ENCODE results near the gene BRSK2.

Gene BRSK2

DNA sequence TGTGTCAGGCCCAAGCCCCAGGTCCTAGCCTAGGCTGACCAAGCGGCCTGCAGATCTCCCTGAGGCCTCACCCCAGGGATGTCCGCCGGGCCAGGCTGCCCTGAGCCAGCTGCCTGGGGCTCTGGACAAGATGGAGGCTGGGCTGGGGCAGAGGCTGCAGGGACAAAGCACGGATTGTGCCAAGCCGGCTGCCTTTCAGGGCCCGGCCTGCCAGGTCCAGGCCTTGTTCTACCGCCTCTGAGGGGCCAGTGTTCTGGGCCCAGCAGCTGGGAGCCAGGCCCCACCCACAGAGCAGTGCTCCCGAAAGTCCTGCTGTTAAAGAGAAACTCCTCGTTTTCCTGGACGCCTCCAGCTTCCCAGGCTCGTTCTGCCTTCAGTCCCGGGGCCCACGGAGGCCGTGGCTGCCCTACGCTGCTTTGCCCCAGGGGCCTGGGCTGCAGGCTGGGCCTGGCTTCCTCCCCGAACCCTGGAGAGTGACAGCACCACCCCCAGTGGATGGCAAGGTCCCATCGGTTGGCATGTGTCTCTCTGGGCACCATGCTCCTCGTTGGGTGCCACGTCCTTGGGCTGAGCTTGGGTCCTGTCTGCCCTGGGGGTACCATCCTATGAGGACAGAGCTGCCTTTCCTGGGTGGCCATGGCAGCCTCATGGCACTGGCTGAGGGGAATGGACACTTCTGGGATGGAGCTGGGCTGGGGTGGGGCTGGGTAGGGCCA lies 7.6 kb downstream of the BRSK2 start:
- no peak for DNase-seq (ENCODE audit: low spot score)

DNA sequence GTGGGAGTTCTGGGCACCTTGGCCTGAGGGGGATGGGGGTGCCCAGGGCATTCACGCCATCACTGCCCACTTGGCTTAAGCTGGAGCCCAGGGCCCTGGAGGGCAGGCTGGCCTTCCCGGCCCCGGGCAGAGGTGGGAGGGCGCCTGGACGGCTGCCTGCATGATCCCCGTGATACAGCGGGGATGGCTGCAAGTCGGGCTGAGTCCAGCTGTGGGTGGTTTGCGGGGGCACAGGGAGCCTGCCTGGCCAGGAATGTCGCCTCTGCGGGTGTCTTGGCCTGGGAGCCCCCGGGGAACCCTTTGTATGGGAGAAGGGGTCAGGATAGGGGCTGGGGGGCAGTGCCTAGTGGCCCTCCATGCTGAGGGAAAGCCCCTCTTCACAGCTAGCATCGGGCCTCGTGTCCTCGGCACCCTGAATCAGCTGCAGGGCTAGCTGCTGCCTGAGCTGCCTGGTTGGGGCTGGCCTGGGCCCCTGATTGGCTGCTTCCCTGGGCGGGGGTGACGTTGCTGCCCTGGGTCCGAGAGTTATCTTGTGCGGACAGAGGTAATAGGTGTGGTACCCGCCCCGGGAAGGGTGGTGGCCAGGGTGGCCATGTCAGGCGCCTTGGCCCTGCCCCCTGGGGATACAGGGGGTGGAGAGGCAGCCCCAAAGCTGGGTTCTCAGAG lies 8.3 kb downstream of the BRSK2 start:
- DNase-seq (ENCODE audit: low spot score), result no peak

DNA sequence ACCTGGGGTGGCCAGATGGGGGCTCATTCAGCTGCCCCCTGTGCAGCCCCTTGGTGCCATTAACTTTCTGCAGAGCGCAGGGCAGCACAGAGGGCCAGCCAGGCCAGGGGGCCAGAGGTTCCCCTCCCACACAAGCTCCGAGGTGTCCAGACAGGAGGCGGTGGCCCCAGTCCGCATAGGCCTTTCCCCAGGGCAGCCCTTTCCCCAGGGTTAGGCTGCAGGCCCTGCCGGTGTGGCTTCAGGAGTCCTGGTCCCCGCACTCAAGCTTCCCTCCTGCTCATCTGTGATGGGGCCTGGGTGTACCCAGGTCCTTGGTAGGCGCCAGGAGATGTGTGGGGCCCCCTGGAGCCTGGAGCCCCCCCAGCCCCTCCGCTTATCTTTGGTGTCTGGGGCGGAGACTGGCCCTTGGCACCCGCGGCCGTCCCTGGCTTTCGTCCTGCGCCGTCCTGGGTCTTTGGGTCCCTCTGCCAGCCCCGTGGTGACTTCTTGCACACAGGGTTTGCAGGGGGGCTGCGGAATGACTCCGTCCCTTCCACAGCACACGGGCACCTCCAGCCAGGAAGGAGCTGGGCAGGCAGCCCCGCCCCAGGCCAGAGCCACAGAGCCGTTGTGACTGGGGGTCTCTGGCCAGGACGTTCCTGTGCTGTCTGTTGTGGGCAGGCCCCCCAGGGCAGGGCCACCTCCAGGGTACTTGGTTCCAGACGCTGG lies 8.9 kb downstream of the BRSK2 start:
- DNase-seq (ENCODE audit: low spot score), result no peak

DNA sequence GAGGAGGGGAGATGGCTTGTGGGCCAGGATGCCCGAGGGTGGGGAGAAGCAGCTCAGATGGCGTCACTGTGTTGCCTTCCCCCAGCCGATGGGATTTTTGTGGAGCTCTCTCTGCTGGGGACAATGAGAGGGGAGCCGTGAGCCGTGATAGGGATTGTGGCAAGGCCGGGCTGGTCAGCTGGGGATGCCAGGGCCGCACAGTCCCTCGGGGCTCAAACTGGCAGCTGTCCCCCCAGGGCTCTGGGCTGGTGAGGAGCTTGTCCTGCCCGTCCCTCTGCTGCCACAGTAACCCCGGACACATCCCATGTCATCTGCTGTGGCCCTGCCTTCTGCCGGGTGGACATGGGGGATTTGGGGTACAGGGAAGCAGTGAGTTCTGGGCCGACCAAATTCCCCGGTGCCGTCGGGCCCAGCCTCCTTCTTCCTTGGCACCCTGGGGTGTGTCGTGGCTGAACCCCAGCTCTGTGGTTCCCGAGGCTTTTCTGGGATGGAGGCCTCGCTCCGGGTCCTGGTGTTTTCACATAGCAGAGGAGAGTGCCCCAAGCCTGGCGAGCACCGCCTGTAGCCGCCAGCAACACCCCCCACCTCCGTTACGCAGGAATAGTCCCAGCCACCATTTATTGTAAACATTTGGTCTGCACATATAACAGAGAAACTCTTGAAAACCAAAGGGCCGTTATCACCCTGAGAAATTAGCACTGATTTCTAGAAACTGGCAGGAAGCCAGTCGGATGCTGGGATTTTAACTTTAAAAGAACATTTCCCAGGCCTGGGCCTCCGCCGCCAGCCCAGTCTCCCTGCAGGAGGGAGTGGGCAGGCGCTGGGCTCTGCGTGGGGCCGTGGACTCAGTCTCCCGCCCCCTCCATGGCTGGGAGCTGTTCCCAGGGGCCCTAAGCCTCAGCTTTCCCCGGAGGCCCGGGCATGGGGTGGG lies 9.9 kb downstream of the BRSK2 start:
- no peak for DNase-seq (ENCODE audit: low spot score)

DNA sequence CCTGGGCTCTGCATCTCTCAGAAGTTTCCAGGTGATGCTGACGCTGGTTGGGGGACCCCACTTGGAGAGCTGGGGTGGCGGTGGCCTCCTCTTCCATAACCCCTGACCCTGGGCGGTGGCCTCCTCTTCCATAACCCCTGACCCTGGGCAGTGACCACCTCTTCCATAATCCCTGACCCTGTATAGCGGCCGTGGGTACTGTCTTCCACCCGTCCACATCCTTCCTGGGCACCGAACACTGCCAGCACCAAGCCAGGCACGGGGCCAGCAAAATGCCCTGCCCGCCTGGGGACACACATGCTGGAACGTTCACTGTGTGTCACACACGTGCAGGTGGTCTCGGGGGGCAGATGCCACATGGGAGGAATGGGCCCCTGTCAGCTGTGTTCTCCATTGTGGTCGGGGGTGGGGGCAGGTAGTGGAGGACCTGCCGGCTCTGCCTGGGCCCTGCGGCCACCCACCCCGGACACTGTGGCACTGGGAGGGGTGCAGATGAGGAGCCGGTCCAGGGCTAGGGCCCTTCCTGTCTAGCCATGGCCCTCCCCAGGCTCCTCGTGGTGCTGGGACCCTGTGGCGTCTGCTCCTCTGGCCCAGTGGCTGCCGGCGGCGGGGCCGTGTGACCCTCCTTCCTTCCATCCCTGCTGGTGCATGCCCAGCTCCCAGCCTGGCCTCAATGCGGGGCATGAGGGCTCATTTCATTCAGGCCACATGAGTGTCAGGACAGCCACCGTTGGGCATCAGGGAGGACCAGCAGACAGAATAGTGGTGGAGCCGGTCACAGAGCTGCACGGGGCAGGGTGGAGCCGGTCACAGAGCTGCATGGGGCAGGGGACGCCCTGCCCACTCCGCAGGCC lies 10.8 kb downstream of the BRSK2 start:
- DNase-seq (ENCODE audit: low spot score), result no peak

DNA sequence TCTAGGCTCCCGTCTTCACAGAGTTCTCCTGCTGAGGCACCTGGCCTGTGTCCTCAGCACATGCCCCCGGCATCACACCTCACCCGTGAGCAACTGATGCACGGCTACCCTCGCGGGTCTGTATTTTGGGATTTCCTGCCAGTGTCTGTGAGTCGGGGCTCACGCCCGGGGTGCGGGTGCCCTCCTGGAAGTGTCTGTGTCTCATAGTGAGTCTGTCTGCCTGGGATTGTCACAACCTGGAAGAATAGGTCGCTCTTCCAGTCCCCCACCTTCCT lies 11.4 kb downstream of the BRSK2 start:
- no peak for DNase-seq (ENCODE audit: low spot score)

DNA sequence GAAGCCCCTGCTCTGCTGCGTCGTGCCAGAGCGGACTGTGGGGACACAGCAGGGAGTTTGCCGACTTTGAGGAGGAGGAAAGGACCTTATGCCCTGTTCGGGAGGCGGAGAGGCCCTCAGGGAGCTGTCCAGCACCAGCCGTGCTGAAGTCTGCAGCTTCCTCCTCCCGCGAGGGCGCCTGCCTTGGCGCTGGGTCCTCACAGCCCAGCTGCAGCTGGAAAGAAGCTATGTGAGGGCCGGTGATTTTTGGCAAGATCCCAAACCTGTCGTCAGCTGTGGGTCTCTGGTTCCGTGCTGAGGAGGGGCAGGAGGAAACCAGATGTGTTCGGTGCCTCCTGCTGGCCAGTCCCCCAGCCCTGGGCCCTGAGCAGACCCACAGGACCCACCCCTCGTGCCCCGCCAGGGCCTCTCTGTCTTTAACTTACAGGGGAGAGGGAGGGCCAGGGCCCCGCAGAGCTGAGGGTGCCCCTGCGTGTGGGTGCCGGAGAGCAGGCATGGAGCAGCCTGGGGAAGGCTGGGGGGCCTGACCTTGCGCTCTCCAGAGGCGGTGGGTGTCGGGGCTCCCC lies 12.0 kb downstream of the BRSK2 start:
- peak; percentile 28 for DNase-seq (ENCODE audit: low spot score)

DNA sequence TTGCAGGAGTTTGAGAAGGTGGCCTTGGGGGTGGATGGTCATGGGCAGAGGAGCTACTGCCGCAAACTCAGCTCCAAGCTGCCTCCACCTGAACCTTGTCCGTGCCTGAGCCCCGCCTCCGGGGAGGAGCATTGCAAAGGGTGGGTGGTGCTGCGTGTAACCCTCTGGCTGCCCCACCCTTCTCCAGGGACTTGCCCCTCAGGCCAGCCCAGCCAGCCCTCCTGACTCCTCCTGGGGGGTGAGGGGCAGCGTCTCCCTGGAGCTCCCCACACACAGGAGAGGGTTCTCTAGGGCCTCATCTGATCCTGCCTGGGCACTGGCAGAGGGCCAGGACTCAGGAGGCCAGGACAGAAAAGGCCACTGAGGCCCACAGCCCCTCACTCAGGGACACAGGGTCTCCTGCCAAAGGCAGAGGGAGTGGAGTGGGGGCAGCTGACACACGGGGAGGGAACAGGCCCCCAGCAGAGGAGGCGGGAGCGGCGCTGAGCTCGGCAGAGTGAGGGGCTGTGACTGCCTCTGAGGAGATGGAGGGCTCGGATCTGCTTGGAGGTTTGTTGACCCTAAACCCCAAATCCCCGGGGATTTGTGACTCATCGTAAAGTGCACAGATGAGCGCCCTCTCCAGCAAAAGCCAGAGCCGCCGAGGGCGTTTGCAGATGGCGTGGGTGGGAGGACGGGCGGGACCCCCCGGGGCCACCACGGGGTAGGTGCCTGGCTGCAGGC lies 12.8 kb downstream of the BRSK2 start:
- DNase-seq (ENCODE audit: low spot score), result no peak

DNA sequence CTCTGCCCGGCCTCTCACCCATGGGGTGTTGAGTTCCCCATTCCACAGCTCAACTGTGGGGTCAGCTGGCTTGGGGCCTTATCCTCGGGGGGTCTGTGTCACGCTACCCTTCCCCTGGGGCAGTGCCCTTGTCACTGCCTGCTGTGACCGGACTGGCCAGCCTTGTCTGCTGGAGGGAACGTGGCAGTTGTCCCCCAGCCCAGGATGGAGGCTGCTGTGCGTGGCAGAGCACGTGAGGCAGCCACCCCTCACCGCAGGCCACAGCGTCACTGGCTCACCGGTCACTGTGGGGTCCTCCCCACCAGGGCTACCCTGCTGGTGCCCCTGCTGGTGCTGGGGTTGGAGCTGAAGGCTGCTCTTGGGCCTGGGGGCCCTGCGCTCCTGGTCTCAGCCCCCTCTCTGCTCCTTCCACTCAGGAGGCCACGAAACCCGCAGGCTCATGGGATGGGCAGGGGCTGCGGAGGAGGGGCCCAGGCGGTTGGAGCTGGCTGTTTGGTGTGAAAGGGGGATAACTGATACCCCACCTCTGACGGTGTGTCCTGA lies 13.4 kb downstream of the BRSK2 start:
- DNase-seq (ENCODE audit: low spot score), result no peak

DNA sequence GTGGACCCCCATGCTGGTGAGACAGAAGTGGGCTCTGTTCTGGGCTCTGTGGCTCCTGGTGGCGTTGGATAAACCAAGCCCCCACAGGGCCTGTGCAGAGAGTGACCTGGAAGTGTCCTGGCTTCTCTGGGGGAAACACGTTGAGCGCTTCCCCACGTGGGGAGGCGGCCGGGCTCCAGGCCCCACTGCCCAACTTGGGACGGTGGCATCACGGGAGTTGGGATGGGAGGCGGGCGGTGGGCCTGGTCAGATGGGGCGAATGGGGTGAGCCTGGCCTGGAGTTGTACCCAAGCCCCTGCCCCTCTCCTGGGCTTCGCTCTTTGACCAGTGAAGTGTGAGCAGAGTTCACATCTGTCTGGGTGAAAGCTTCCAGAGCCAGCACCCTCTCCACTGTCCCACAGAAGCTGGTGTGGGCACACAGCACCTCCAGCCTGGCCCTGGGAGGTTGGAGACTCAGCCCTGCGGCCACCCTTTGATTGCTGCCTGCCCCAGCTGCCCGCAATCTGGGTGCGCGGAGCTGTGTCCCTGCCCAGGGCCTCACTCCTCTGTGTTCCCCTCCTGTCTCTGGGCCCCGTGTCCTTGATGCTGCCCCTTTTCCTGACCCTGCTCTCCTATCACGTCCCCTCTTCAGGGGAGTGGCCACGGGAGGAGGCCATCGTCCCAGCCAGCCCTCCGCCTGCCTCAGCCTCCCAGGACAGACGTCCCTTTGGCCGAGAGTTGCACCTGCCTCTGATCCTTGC lies 14.2 kb downstream of the BRSK2 start:
- DNase-seq (ENCODE audit: low spot score), result no peak

DNA sequence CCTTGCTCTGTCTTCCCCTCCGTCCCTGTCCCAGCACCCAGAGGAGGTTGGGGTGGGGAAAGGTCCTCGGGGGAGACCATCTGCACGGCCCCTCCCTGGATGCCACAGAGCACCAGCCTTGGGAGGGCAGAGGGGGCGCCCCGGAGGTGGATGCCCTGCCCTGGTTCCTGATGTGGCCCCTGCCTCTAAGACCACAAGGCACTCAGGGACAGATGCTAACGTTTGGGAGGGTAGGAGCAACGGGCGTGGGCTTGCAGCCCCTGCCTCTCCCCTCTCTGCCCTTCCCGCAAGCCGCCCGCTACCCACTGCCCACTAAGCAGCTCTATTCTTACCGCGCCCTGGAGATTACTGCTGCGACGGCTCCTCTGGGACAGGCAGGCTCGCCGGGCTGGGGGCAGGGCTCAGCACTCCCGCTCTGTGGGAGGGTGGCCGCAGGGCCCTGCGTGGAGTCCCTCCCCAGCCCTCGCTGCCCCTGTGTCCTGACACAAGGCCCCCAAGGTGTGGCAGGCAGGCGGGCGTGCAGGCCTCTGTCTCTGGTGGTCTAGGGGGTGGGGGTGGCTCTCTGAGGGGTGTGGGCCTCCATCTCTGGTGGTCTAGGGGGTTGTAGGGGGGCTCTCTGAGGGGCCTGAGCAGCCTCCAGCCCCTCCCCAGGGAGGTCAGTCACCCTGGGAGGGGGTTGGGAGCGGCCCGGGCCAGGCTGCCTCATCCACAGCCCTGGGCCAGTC lies 14.9 kb downstream of the BRSK2 start:
- no peak for DNase-seq (ENCODE audit: low spot score)

DNA sequence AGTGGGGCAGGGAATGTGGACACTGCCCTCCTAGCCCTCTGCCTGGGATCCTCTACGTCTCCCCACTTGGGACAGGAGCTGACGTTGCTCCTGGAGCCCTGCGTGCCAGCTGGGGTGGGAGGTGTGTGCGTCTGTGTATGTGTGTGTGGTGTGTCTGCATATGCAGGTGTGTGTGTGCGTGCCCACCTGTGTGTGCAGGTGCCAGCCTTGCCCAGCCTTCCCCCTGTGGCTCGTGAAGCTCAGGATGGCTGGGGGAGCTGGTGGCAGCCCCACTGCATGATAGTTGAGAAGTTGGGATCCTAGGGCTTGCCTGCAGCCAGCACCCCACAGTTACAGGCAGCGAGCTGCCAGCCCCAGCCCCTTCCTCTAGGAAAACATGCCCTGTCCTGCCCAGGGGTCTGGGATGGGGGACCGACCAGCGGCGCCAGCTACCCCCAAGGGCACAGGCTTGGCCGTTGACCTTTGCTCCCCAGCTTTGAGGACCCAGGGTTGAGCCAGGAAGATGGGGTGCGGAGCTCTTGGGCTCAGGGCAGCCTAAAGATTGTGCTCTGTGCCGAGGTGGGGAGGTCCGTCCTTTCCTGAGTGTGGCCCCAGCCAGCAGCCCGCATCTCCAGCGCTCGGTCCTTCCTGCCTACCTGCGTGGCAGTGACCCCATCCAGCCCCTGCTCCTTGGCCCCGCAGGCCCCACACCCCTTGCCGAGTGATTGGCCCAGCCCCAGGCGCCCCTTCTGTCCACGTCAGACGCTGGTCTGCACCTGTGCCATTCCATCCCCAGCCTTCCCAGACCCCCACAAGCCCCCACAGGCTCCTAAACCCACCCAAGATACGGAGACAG lies 15.7 kb downstream of the BRSK2 start:
- DNase-seq (ENCODE audit: low spot score), result no peak

DNA sequence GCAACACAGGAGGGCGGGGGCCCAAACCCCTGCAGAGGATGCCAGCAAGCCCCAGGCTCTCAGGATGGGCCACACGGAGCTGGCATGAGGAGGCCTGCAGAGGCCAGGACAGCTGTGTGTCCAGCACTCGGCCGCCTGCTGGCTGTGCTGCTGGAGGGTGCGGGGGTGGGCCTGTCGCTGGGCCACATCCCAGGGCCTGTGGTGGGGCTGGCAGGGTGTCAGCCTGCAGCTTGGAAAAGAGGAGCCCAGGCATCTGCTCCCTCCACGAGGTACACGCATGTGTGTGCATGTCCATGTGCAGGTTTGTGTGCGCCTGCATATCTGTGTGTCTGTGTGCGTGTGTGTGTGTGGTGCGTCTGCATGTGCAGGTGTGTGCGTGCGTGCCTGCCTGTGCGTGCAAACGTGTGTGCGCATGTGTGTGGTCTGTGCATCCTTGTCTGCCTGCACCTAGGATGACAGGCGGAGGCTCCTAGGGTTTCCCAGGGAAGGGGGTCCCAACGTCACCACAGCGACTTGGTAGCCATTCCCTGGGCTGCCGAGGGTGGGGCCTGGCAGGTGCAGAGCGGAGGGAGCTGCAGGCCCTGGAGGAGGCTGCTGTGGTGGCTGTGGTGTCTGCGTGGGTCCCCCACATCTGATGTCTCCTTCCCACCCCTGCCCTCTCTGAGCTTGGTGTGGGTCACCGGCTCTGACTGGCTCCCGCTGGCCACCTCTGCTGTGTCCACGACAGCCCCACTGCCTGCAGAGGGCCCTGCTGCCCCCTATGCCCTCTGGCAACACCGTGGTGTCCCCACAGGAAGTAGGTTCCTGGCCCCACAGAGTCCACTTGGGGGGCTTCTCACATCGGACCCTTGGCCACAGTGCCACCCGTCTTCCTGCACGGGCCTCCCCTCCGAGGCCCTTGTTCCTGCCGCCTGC lies 17.1 kb downstream of the BRSK2 start:
- DNase-seq (ENCODE audit: low spot score), result no peak

DNA sequence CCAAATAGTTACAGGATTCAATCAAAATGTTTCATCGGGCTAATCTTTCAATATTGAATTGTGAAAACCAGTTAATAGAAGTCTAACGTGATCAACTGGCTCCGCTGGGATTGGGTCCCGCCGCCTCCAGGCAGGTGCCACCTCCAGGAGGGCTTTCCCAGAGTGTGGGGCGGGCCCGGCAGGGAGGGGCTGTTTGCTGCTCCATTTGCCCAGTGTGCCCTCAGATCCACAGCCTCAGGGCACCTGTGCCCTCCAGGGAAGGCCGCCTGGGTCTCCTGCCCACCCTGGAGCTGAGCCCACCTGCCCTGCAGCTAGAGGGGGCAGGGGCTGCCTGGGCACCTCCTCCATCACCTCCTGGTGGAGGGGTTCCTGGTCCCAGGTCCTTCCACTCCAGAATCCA lies 17.9 kb downstream of the BRSK2 start:
- DNase-seq (ENCODE audit: low spot score), result no peak

DNA sequence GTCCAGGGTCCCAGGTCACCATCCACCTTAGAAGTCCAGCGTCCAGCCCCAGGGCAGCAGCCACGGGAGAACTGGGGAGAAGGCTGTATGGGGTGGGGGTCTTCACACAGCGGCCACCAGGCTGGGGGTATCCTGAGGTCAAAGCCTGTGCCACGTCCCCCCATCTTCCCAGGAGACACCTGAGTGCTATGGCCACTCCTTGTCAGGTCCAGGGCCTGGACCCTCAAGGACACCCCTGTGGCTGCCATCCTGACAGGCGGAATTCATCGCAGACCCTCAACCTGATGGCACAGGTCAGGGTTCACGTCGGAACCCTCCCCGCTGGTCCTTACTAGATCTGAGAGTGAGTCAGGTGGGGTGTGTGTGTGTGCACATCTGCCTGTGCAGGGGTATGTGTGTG lies 18.6 kb downstream of the BRSK2 start:
- no peak for DNase-seq (ENCODE audit: low spot score)

DNA sequence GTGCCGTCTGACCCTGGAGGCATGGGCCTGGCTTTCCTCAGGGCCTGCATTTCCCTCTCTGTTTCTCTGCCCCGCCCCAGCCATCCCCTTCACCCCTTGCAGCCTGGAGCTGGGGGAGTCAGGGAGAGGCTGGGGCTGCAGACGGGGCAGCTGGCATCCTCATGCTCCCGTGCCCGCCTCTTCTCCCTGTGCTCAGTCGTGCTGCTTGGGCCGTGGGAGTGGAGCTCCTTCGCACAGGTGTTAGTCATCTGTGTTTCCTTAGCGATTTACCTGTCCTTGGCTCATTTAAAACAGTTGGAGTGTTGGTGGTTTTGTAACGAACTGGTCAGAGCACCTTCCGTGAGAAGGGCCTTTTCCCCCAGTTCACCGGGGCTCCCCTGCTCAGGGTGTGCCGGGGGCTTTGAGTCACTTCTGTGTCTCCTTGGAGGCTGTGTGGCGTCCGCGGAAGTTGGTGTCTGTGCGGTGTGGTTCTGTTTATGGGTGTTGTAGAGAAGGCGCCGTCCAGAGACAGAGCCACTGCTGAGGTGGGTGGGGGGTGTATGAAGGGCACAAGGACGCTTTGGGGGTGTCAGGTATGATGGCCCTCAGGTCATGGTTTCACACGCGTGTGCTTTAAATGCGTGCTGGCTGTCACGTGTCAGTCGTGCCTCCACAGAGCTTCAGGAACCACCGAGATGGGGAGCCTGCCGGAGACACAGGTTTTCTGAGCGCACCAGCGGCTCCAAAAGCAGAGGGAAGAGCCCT lies 19.5 kb downstream of the BRSK2 start:
- DNase-seq (ENCODE audit: low spot score), result no peak

Data from LoVo (cell line).